Activated CD4-positive, alpha-beta T cell treated with anti-CD3 and anti-CD28 coated beads for 36 hours (primary cell): ENCODE measurements around the gene LPIN2. TPM values are rescaled to one million over a fixed set of nuclear protein-coding genes. Genes with fewer than 3 reads are reported as not detected.
"Not testable (repeated sequence)": the region's sequence is repeated elsewhere in the genome, so short reads cannot be mapped to it uniquely, and the experiment has no call there.

ENCODE experiments used
- ATAC-seq: fragments of 200-7000 bp; cut with Tn5 transposase; one replicate; pipeline ENCODE4 v1.10.0; 2021; ENCODE audit warnings: mild to moderate bottlenecking, moderate library complexity
- CTCF ChIA-PET: fragments of 350-600 bp; sonication (Branson Sonifier 250); formaldehyde crosslinking; loops from one replicate; lab custom pipeline; 2021; ENCODE audit warnings: antibody characterized with exemption; lab: Charles Lee
- POLR2A ChIA-PET: fragments of 350-600 bp; sonication (Branson Sonifier 250); formaldehyde crosslinking; loops from one replicate; lab custom pipeline; 2021; ENCODE audit warnings: antibody characterized with exemption, inconsistent platforms; lab: Charles Lee
- DNase-seq: peaks from one replicate; pipeline ENCODE4 v3.0.0-alpha.2; 2020
- H3K27ac Mint-ChIP-seq: one replicate; pipeline ENCODE4 v1.8.0; 2021; ENCODE audit warnings: mixed read lengths
- H3K27me3 Mint-ChIP-seq: one replicate; pipeline ENCODE4 v1.8.0; 2021; ENCODE audit warnings: mixed read lengths
- H3K36me3 Mint-ChIP-seq: one replicate; pipeline ENCODE4 v1.8.0; 2021; ENCODE audit warnings: low read depth, mixed read lengths
- H3K4me1 Mint-ChIP-seq: one replicate; pipeline ENCODE4 v1.8.0; 2021; ENCODE audit warnings: mixed read lengths
- H3K4me3 Mint-ChIP-seq: one replicate; pipeline ENCODE4 v1.8.0; 2021; ENCODE audit warnings: mild to moderate bottlenecking, moderate library complexity, mixed read lengths
- H3K9me3 Mint-ChIP-seq: one replicate; pipeline ENCODE4 v1.8.0; 2021; ENCODE audit warnings: low read depth, mixed read lengths
- intact Hi-C, 2 experiments: fragments of 100-400 bp; cut with DNase I in 1 of 2; cut with micrococcal nuclease in 1 of 2; formaldehyde crosslinking; loops; one replicate each; pipeline versions ENCODE4 v1.14.2 to v1.15.1; 2022 to 2024; cut with DNase I, micrococcal nuclease
- total RNA-seq, 2 experiments: library from RNA; stranded (reverse); gene quantifications; one replicate each; pipeline ENCODE4 v1.2.3, GENCODE V29; 2021

LPIN2 gene
- total RNA-seq, 2 experiments from 2014 or later = 82.6 to 95.3 TPM

DNA sequence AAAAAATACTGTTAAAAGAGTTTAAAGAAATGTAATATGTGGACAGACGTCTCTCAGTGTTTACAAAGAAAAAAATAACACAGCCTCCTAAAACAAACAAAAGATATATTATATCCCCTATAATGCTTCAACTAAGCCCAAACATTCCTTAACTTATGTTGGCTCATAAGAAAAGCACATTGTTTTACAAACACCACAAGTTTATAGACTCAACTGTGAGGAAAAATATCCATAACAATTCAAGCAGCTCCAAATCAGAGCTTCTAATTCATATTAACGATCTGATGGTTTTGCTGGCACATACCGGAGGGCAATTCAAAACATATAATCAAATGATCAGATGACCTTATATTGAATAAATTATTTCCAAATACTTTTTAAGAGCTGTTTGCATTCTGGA lies 5.5 kb downstream of the LPIN2 start:
- no peak for ATAC-seq

DNA sequence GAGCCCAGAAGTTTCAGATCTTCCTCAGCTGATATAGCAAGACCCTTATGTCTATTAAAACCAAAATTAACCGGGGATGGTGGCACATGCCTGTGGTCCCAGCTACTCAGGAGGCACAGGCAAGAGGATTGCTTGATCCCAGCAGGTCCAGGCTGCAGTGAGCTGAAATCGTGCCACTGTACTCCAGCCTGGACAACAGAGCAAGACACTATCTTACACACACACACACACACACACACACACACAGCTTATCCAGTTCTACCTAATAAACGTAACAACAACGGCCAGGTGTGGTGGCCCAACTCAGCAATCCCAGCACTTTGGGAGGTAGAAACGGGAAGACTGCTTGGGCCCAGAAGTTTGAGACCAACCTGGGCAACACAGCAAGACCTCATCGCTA lies 7.5 kb downstream of the LPIN2 start:
- POLR2A ChIA-PET = no interaction called here

More for the DNA sequence above, 5.5 kb downstream of the LPIN2 start:
- Mint-ChIP-seq H3K27me3 (no peaks in the 10 kb centered on the region), H3K36me3 (peaks cover 79% of the 10 kb centered on the region), H3K4me3 (no peak overlapping the region), H3K9me3 (no peaks in the 10 kb centered on the region), H3K4me1 (peaks cover 58% of the 10 kb centered on the region), H3K27ac (no peak overlapping the region)
- DNase-seq = no peak
- ChIA-PET POLR2A (interaction anchor here (0.6 to 0.8 kb wide), 2 partner anchors 10 to 54 kb away, joined by 3 read pairs; no protein-coding TSS in a partner anchor), CTCF (interaction anchor here (0.6 to 2.4 kb wide), 7 partner anchors 9 to 460 kb away, joined by 3 to 12 read pairs (median 3); no protein-coding TSS in a partner anchor)
- intact Hi-C loops = no loop called here

DNA sequence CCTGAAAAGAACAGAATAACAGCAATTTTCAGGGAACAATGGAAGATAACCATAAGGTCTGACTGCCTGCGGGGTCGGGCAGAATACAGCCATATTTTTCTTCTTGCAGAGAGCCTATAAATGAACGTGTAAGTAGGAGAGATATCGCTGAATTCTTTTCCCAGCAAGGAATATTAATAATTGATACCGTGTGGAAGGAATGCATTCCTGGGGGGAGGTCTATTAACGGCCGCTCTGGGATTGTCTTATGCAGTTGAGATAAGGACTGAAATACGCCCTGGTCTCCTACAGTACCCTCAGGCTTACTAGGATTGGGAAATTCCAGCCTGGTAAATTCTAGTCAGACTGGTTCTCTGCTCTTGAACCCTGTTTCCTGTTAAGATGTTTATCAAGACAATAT lies 9.2 kb downstream of the LPIN2 start:
- DNase-seq, intact Hi-C loops, H3K27me3 Mint-ChIP-seq, H3K27ac Mint-ChIP-seq, H3K4me3 Mint-ChIP-seq, ATAC-seq, H3K9me3 Mint-ChIP-seq, POLR2A ChIA-PET: not testable (repeated sequence)
- Mint-ChIP-seq H3K4me1 (peaks cover 49% of the 10 kb centered on the region), H3K36me3 (peaks cover 68% of the 10 kb centered on the region)
- CTCF ChIA-PET = interaction anchor here (1.0 to 1.8 kb wide), 2 partner anchors 18 to 58 kb away, joined by 3 to 6 read pairs; no protein-coding TSS in a partner anchor

More for the DNA sequence above, 7.5 kb downstream of the LPIN2 start:
- H3K4me1 Mint-ChIP-seq = peaks cover 51% of the 10 kb centered on the region
- ATAC-seq = no peak
- H3K36me3 Mint-ChIP-seq = peaks cover 78% of the 10 kb centered on the region
- H3K27ac Mint-ChIP-seq = no peak overlapping the region
- no peak for DNase-seq
- intact Hi-C loops = no loop called here
- H3K27me3 Mint-ChIP-seq = no peaks in the 10 kb centered on the region
- CTCF ChIA-PET = interaction anchor here (0.8 to 2.4 kb wide), 4 partner anchors 12 to 71 kb away, joined by 3 to 12 read pairs (median 4); no protein-coding TSS in a partner anchor
- H3K9me3 Mint-ChIP-seq = peaks cover 4% of the 10 kb centered on the region
- no peak overlapping the region for H3K4me3 Mint-ChIP-seq

DNA sequence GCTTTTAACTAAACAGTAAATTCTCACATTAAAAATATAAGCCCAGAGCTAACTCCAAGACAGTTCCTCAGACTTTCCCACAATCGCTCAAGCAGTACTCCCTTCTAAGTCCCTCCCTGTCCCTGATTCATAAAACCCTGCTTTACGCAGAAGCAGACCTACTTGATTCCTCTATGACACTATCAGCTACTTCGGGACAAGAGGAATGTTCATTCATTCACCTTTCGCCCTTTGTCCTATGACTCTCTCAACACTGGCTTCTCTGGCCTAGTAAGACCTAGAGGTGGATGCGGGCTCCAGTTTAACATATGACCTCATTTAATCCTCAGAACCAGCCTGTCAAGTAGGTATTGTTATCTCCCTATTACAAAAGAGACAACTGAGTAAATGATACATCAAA lies 10.2 kb downstream of the LPIN2 start:
- no peak overlapping the region for H3K4me3 Mint-ChIP-seq
- peaks cover 4% of the 10 kb centered on the region for H3K9me3 Mint-ChIP-seq
- ATAC-seq (no peak), DNase-seq (no peak)
- peaks cover 68% of the 10 kb centered on the region for H3K36me3 Mint-ChIP-seq
- intact Hi-C loops = no loop called here
- H3K27me3 Mint-ChIP-seq = no peaks in the 10 kb centered on the region
- H3K27ac Mint-ChIP-seq = no peak overlapping the region
- ChIA-PET POLR2A (interaction anchor here (1.0 kb wide), 1 partner anchor 57 kb away, joined by 4 read pairs; no protein-coding TSS in a partner anchor), CTCF (interaction anchor here (0.7 to 2.2 kb wide), 8 partner anchors 8 to 149 kb away, joined by 3 to 9 read pairs (median 4); no protein-coding TSS in a partner anchor)
- H3K4me1 Mint-ChIP-seq = peaks cover 53% of the 10 kb centered on the region

DNA sequence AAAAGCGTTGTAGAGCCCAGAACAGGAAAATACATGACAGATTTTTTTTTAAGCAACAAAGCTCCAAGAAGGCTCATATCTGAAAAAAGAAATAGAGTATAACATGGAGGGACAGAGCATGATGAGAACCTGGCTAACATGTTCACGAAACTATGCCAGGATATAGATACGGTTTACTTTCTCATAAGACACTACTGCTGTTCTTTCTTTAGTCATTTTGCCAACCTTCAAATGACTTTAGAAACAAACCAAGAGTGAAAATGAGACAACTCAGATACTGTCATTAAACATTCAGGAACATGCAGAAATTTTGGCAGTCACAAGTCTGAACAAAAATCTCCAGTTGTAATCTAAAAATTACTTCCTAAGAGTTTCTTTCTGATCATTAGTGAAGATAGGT lies 14.3 kb downstream of the LPIN2 start:
- ChIA-PET POLR2A (interaction anchor here (0.7 to 2.0 kb wide), 4 partner anchors 12 to 63 kb away, joined by 5 to 12 read pairs (median 6); no protein-coding TSS in a partner anchor), CTCF (interaction anchor here (0.6 to 3.6 kb wide), 12 partner anchors 8 to 153 kb away, joined by 3 to 27 read pairs (median 4); no protein-coding TSS in a partner anchor)
- ATAC-seq (peak; percentile 61), DNase-seq (no peak)
- Mint-ChIP-seq H3K4me3 (peak overlapping the region; percentile 47), H3K4me1 (peaks cover 76% of the 10 kb centered on the region), H3K9me3 (peaks cover 4% of the 10 kb centered on the region), H3K36me3 (peaks cover 47% of the 10 kb centered on the region), H3K27ac (peak overlapping the region; percentile 92), H3K27me3 (no peaks in the 10 kb centered on the region)
- intact Hi-C loops = loop anchor here (1.0 to 5.0 kb wide), 5 partner anchors 14 to 63 kb away; partner anchors contain the start of gene LPIN2 (in 1 of the 2)

DNA sequence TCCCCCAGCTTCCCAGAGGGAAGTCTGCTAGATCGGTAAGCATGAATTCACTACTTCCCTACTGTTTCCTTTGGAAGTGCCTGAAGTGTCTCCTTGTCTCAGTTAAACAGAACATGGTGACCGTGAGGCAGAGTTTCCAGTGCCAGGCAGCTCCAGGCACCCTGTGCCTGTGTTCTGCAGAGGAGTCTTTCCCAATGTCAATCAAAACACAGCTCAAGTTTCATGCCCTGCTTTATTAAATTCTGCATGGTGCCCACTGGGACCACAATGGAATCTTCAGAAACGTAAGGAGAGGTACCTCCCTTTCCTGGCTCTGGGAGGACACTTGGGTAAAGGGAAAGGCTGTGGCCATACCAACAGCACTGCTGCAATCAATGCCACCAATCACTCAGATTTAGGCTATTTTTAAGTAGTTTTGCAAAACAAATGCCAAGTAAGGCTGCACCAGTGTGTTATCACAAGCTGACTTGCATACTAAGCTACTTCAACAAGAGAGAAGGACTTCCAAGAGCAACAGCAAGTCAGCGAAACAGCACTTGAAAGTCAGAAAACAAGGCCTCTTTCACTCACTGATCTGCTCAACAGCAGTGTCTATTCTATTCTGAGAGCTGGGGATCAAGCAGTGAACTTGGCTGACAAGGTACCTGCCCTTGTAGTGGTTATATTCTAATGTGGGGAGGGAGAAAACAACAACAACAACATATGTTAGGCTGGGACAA lies 14.9 kb downstream of the LPIN2 start:
- ChIA-PET POLR2A (interaction anchor here (0.6 to 2.0 kb wide), 13 partner anchors 8 to 382 kb away, joined by 3 to 12 read pairs (median 3); no protein-coding TSS in a partner anchor), CTCF (interaction anchor here (0.9 to 3.6 kb wide), 17 partner anchors 9 to 154 kb away, joined by 3 to 27 read pairs (median 3); no protein-coding TSS in a partner anchor)
- H3K27me3 Mint-ChIP-seq = no peaks in the 10 kb centered on the region
- peak; percentile 65 for DNase-seq
- peaks cover 43% of the 10 kb centered on the region for H3K36me3 Mint-ChIP-seq
- H3K4me3 Mint-ChIP-seq = peak overlapping the region; percentile 47
- H3K4me1 Mint-ChIP-seq = peaks cover 80% of the 10 kb centered on the region
- ATAC-seq = peak; percentile 21
- peak overlapping the region; percentile 92 for H3K27ac Mint-ChIP-seq
- intact Hi-C loops = loop anchor here (1.0 to 5.0 kb wide), 8 partner anchors 14 to 63 kb away; partner anchors contain the start of gene LPIN2 (in 1 of the 2)
- peaks cover 4% of the 10 kb centered on the region for H3K9me3 Mint-ChIP-seq

DNA sequence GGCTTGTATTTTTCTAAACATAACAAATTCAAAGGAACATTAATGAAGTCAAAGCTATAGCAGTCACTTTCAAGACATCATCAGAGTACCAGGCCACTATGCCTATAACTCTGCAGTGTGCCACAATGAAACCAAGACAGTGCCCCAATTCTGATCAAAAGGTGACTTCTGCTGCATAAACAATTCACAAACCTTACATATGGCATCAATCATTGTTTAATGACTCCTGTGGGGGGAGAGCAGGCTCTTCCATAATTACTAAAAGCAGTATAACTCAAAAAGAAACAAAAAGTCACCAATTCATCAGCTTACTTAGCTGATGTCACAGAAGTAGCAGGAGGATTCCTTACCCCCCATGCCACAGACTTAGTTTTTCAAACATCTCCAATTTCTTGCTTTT lies 15.5 kb downstream of the LPIN2 start:
- DNase-seq (peak; percentile 48), ATAC-seq (peak; percentile 62)
- intact Hi-C loops = loop anchor here (1.0 to 5.0 kb wide), 5 partner anchors 16 to 64 kb away; no protein-coding TSS in a partner anchor
- CTCF ChIA-PET = interaction anchor here (0.9 to 3.6 kb wide), 14 partner anchors 8 to 155 kb away, joined by 3 to 27 read pairs (median 4); no protein-coding TSS in a partner anchor
- POLR2A ChIA-PET = interaction anchor here (0.6 to 2.0 kb wide), 12 partner anchors 9 to 383 kb away, joined by 3 to 12 read pairs (median 4); no protein-coding TSS in a partner anchor
- H3K27me3 Mint-ChIP-seq = no peaks in the 10 kb centered on the region
- H3K9me3 Mint-ChIP-seq = peaks cover 4% of the 10 kb centered on the region
- H3K27ac Mint-ChIP-seq = peak overlapping the region; percentile 92
- peaks cover 80% of the 10 kb centered on the region for H3K4me1 Mint-ChIP-seq
- peaks cover 40% of the 10 kb centered on the region for H3K36me3 Mint-ChIP-seq
- peak overlapping the region; percentile 47 for H3K4me3 Mint-ChIP-seq

DNA sequence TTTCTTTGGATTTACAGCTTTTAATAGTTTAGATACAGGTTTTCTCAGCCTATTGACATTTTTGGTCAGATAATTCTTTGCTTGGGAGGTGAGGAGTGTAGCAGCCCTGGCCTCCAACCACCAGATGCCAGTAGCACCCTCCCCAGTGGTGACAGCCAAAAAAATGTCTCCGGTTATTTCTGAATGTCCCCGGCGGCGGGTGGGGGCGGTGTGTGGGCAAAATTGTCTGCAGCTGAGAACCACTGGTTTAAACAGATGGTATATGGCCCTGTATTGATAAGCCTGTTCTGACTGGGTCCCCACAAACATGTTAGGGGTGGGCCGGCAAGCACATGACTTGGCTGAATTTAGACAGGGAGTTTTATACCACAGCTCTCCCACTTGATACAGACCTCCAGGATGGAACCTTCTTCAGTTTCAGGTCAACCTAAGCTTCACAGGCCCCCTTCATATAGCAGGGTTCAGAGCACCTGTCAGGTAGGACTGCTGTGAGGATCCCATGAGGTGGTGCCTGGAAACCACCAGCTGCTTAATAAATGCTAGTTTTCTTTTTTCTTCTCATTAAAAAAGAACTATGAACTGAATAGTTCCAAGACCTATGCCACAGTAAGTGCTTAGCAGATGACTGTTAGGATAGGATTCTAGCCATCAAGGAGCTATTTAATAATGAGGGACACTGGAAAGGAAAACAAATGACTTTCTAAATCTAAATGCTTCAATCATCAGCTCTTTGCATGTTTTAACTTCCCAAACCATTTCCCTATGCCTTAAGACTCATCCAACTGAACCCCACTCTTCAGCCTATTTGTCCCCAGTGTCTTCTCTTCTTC lies 18.1 kb downstream of the LPIN2 start:
- intact Hi-C loops = loop anchor here (1.0 to 5.0 kb wide), 5 partner anchors 33 to 251 kb away; no protein-coding TSS in a partner anchor

DNA sequence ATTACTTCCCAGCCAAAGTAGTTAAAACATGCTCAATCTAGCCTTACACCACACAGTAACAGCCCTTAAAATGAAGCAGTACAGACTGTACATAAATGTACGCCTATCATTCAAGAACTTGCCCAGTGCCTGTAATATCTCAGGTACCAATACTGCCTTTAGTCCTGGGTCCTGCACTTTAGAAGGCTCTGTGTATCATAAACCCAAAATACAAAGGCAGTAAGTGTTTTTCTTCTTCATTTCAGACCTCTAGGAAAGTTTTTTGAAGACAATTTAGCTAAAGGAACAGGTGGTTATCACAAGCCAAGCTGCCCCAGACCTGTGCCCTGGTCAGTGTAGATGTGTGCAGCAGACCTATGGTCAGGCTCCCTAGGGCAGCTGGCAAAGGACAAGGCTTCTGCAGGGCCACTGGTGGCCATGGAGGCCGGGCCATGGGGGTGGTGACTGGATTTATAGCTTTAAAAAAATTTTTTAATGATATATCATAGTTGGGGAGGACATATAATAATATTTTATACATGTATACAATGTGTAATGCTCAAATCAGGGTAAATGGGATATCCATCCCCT lies 18.8 kb downstream of the LPIN2 start:
- peaks cover 44% of the 10 kb centered on the region for H3K36me3 Mint-ChIP-seq
- ATAC-seq = no peak

More for the DNA sequence above, 18.1 kb downstream of the LPIN2 start:
- peak; percentile 38 for ATAC-seq
- Mint-ChIP-seq H3K4me3 (no peak overlapping the region), H3K4me1 (peaks cover 90% of the 10 kb centered on the region), H3K9me3 (peaks cover 3% of the 10 kb centered on the region), H3K36me3 (peaks cover 39% of the 10 kb centered on the region), H3K27ac (peak overlapping the region; percentile 80), H3K27me3 (no peaks in the 10 kb centered on the region)
- ChIA-PET POLR2A (interaction anchor here (0.7 to 1.5 kb wide), 3 partner anchors 9 to 67 kb away, joined by 3 to 14 read pairs (median 4); no protein-coding TSS in a partner anchor), CTCF (interaction anchor here (0.5 to 3.9 kb wide), 34 partner anchors 8 to 290 kb away, joined by 3 to 68 read pairs (median 4); partner anchors contain the start of gene MYL12A)
- peak; percentile 85 for DNase-seq

More for the DNA sequence above, 18.8 kb downstream of the LPIN2 start:
- DNase-seq = no peak
- no peak overlapping the region for H3K4me3 Mint-ChIP-seq
- ChIA-PET POLR2A (interaction anchor here (0.6 to 1.5 kb wide), 6 partner anchors 9 to 67 kb away, joined by 3 to 14 read pairs (median 4); no protein-coding TSS in a partner anchor), CTCF (interaction anchor here (0.6 to 3.9 kb wide), 31 partner anchors 10 to 289 kb away, joined by 3 to 68 read pairs (median 5); partner anchors contain the start of gene MYL12A)
- peaks cover 93% of the 10 kb centered on the region for H3K4me1 Mint-ChIP-seq
- peaks cover 3% of the 10 kb centered on the region for H3K9me3 Mint-ChIP-seq
- H3K27me3 Mint-ChIP-seq = no peaks in the 10 kb centered on the region
- peak overlapping the region; percentile 90 for H3K27ac Mint-ChIP-seq
- intact Hi-C loops = loop anchor here (1.0 to 2.0 kb wide), 4 partner anchors 69 to 252 kb away; no protein-coding TSS in a partner anchor
